HG03139 (cell line): ENCODE results near the gene AKR7A2.
"Not testable (repeated sequence)": the region's sequence is repeated elsewhere in the genome, so short reads cannot be mapped to it uniquely, and the experiment has no call there.

Experiments used
- ATAC-seq: cut with Tn5 transposase; IDR thresholded peaks from one replicate; pipeline ENCODE4 v1.9.1; 2021; ENCODE audit not compliant: unreplicated experiment

AKR7A2 gene

DNA sequence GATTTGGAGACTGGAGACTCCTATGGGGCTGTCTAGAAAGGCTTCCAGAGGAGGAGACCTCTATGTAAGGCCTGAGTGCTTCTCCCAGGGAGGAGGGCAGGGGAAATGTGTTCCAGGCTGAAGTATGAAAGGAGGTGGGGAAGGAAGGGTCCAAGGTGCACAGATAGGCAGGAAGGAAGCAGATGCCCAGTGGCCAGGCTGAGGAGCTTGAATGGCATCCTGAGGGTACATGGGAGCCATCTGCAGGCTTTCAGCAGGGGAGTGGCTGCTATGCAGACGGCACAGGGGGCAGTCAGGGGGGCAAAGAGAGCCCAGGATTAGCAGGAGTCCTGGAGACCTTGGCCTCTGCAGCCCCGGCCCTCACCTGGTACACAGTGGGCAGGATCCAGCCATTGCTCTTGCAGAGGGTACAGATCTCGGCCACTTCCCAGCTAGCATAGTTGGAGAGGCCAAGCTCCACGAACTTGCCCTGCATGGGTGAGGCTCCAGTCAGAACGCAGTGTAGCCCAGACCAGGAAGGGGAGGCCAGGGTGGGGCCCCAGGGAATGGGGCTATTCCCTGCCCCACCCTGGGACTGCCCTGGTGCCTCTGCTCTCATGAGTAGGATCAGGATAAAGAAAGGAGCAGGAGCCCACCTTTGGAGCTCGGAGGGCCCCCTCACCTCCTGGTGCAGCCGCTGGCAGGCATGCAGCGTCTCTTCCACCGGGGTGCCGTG lies 4.0 kb downstream of the AKR7A2 start:
- no peak for ATAC-seq

DNA sequence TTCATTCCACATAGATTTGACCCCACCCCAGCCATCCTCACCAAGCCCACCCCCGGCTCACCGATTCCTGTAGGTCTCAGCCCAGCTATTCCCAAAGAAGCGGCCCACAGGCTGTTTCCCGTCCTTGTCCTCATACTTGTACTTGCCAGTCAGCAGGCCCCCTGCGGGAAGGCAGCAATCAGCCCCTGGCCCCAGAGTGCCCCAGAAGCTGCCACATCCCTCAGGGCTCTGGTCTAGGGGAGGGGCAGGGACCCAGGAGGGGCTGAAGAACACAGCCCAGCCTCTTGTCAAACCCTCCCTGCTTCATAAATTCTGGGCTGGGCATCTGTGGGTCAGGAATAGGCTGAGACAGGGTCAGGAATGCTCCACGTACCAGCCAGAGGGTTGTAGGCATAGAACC lies 5.0 kb downstream of the AKR7A2 start:
- no peak for ATAC-seq

DNA sequence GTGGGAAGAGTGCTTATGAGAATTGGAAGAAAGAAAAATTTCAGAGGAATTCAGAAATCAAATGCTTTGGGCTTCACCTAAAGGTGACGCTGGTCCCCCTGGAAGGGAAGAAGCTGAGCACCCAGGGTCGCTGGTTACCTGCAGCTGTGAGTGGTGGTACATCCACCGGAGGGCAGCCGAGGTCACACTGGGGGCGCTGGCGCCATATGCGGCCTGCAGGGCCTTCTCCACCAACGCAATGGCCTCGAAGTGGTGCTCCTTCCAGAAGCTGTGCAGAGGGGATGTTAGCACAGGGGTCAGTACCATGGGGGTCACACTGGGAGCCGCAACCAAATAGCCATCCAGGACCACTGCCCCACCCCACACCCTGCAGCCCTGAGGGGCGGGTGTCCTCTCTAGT lies 6.1 kb downstream of the AKR7A2 start:
- no peak for ATAC-seq

DNA sequence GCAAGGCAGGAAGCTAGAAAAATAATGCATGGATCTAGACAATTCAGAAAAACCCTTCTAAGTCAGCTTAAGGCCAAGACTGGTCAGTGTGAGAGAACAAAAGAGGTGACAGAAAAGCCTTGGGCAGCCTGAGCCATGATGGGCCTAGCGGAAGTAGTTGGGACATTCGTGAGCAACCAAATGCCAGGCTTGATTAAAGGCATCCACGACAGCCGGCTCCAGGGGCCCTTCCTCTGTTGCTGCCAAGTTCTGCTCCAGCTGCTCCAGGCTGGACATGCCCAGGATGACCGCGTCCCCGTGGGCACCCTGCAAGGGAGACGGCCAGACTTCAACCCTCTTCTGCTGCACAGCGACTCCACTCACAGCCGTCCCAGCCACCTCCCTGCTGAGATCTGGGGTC lies 7.9 kb downstream of the AKR7A2 start:
- ATAC-seq, result not testable (repeated sequence)

DNA sequence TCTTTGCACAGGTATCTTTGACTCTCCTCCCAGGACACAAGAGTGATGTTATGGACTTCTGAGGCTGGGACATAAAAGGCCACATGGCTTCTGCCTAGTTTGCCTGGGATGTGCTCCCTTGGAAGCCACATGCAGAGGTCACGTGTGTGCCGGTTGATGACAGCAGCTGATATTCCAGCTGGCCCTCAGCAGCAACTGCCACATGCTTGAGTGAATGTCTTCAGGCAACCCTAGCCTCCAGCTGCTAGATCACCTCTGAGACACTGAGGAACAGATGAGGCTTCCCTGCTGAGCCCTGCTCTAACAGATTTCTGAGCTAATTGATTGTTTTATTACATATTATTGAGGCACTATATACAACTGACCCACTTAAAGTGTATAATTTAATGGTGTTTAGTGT lies 11.7 kb downstream of the AKR7A2 start:
- no peak for ATAC-seq

DNA sequence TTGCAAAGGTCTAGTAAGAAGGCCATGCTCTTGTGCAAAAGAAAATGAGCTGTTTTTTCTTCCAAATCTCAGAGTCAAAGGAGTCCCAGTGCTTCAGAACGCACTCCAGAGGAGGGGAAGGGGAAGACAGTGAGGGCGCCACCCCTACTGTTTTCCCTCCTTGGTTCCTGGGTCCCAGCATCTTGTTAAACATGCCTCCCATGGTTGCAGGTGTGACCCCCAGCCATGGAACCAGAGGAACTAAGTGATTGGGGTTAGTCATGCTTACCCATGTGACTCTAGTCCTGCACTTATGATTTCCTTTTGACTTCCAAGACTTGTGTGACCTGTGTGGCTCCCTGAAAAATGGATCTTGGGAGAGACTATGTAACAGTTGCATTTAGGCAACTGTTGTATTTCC lies 17.3 kb downstream of the AKR7A2 start:
- no peak for ATAC-seq

DNA sequence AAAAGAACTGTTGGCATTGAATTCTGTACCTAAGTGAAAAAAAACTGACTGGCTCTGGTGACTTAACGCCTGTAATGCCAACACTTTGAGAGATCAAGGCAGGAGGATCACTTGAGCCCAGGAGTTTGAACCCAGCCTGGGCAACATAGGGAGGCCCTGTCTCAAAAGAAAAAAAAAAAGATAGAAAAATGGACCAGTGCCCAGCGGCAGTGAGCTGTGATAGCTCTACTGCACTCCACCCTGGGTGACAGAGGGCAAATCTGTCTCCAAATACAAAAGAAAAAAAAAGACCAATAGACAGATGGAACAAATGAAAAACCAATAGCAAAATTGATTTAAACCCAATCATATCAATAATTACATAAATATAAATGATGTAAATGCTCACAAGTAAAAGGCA lies 22.7 kb downstream of the AKR7A2 start:
- no peak for ATAC-seq

DNA sequence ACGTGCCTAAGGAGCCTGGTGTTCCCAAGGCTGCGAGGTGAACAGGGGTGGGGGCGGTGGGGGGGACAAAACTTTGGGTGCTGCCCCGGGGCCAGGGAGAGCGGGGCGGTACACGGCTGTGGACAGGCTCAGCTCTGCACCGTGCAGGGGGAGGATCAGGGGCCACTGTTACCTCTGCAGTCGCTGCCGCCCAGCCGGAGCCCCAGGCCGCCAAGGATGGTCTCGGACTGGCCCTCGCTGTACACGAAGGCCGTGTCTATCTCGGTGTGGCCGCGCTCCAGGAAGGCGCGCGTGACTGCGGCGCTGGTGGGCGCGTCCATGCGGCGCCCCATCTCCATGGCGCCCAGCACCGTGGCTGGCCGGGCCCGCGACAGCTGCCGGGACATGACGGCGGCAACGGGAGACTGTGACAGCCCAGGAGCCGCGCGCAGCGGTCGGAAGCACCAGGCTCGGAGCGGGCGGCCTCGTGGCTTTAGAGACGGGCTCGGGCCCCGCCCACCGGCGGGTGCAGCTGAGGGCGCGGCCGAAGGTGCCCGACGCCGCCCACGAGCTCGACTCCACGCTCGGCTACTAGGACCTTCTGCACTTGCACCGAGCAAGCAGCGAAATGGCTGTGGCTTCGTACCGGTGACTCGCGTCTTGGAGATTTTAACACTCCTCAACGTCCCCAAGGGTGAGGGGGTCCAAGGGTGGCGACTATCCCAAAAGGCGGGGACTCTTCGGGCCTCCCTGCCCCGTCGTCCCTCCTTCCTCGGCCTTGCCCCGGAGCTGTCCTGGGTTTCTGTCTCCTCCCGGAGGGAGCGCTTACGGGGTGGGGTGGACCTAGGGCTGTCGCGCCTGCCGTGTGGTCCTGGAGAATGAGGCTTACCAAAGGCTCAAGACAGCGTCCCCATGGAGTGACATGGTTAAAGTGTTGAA lies 23.4 kb downstream of the AKR7A2 start, which contains the start of gene AKR7A3:
AKR7A3 (minus strand) TSS at position 447 of the 918 bp plus-strand sequence; CDS start at position 386, 61 bp downstream.
- ATAC-seq, result not testable (repeated sequence)

DNA sequence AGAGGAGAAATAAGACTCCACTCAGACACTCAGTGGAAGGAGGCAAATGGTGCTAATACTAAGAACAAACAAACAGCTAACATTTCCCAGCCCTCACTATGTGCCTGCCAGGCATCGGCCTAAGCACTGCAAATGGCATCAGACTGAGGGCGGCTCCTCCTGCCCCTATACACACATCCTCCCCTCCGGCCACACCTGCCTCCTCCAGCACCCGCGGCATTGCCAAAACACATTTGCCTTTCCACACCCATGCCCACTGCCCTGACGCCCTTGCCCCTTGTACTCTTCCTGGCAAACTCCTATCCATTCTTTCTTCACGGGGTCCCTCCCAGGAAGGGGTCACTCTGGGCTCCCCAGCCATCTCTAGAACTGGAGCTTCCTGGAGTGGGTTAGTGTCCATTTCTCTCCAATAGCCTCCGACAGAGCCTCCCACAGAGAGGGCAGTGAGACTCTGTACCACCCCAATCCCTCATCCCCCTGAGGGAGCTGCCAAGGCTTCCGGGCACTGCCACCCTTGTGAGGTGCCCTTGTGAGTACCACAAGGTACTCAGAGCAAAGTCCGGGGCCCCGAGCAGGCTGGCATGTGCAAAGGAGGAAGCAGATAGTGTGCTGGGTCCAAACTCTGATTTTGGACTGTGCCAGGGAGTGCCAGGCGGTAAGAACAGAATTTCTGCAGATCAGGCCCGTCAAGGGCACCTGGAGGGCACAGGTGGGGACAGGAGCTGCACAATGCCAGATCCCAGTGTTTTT lies 24.3 kb downstream of the AKR7A2 start:
- ATAC-seq, result no peak

DNA sequence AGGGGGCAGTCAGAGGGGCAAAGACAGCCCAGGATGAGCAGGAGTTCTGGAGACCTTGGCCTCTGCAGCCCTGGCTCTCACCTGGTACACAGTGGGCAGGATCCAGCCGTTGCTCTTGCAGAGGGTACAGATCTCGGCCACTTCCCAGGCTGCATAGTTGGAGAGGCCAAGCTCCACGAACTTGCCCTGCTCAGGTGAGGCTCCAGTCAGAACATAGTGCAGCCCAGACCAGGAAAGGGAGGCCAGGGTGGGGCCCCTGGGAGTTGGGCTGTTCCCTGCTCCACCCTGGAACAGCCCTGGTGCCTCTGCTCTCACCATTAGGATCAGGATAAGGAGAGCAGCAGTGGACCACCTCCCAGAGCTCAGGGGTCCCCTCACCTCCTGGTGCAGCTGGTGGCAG lies 26.1 kb downstream of the AKR7A2 start:
- ATAC-seq, result not testable (repeated sequence)

DNA sequence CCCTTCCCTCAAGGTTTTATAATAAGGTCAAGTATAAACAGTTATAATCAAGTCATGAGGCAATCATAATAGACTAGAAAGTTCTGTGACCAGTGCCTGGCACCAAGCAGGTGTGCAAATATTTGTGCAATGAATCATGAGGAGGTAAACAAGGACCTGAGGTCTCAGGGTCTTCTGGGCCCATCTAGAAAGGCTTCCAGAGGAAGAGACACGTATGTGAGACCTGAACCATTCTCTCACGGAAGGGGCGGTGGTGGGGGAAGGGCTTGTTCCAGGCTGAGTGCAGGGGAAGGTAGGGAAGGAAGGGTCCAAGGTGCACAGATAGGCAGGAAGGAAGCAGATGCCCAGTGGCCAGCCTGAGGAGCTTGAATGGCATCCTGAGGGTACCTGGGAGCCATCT lies 26.6 kb downstream of the AKR7A2 start:
- not testable (repeated sequence) for ATAC-seq

DNA sequence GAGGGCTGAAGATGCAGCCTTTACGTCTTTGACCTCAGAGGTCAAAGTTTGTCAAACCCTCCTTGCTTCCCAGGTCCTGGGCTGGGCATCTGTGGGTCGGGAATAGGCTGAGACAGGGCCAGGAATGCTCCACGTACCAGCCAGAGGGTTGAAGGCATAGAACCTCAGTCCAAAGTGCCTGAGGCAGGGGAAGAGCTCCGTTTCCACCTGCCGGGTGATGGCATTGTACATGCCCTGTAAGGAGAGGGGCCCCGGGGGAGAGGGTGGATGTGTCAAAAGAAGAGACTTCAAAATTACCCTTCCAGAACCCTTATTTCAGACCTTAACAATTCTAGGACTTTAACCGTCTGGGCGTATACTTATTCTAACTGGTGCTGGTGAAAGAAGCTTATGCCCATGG lies 27.1 kb downstream of the AKR7A2 start:
- ATAC-seq, result no peak

DNA sequence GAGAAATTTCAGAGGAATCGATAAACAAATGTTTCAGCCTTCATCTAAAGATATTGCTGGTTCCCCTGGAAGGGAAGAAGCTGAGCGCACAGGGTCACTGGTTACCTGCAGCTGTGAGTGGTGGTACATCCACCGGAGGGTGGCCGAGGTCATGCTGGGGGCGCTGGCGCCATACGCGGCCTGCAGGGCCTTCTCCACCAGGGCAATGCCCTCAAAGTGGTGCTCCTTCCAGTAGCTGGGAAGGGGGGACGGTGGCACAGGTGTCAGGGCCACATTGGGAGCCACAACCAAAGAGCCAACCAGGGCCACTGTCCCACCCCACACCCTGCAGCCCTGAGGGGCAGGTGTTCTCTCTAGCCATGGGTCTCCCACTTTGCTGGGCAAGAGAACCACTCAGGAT lies 28.1 kb downstream of the AKR7A2 start:
- no peak for ATAC-seq

DNA sequence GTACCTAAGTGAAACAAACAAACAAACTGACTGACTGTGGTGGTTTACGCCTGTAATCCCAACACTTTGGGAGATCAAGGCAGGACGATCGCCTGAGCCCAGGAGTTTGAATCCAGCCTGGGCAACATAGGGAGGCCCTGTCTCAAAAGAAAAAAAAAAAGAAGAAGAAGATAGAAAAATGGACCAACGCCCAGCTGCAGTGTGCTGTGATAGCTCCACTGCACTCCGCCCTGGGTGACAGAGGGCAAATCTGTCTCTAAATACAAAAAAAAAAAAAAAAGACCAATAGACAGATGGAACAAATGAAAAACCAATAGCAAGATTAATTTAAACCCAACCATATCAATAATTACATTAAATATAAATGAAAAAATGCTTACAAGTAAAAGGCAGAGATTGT lies 37.3 kb downstream of the AKR7A2 start:
- ATAC-seq, result no peak

DNA sequence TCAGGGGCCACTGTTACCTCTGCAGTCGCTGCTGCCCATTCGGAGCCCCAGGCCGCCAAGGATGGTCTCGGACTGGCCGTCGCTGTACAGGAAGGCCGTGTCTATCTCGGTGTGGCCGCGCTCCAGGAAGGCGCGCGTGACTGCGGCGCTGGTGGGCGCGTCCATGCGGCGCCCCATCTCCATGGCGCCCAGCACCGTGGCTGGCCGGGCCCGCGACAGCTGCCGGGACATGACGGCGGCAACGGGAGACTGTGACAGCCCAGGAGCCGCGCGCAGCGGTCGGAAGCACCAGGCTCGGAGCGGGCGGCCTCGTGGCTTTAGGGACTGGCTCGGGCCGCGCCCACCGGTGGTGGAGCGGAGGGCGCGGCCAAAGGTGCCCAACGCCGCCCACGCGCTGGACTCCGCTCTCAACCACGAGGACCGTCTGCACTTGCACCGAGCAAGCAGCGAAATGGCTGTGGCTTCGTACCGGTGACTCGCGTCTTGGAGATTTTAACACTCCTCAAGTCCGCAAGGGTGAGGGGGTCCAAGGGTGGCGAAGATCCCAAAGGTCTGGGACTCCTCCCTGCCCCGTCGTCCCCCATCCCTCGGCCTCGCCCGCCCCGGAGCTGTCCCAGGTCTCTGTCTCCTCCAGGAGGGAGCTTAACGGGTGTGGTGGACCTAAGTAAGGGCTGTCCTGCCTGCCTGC lies 38.0 kb downstream of the AKR7A2 start:
- ATAC-seq, result not testable (repeated sequence)

DNA sequence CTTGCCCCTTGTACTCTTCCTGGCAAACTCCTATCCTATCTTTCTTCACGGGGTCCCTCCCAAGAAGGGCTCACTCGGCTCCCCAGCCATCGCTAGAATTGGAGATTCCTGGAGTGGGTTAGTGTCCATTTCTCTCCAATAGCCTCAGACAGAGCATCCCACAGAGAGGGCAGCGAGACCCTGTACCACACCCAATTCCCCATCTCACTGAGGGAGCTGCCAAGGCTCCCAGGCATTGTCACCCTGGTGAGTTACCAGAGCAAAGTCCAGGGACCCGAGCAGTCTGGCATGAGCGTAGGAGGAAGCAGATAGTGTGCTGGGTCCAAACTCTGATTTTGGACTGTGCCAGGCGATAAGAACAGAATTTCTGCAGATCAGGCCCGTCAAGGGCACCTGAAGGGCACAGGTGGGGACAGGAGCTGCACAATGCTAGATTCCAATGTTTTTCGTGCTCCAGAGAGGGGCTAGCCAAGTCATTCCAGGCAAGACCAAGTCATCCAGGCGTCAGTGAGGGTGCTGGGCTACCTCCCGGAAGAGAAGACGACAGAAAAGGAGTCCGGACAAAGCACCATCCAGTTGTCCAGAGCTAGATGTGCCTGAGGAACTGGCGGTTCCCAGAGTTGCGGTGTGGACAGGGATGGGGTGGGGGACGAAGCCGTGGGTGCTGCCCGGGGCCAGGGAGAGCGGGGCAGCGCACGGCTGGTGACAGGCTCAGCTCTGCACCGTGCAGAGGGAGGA lies 38.7 kb downstream of the AKR7A2 start:
- no peak for ATAC-seq

DNA sequence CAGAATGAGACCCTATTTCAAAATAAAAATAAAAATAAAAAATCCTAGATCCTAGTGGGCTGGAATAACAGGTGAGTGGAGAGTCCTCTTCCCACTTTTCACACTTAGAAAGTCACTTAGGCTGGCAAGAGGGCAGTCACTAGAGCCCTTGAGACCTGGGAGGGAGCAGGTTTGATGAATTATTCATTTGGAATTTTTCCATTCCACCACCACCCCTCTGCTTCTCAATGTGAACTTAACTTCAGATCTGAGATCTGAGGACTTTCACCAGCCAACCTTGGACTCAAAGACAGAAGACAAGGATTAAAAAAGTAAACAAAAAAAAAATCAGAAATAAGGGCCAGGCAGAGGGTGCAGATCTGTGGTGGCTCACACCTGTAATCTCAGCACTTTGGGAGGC lies 39.9 kb downstream of the AKR7A2 start:
- no peak for ATAC-seq

DNA sequence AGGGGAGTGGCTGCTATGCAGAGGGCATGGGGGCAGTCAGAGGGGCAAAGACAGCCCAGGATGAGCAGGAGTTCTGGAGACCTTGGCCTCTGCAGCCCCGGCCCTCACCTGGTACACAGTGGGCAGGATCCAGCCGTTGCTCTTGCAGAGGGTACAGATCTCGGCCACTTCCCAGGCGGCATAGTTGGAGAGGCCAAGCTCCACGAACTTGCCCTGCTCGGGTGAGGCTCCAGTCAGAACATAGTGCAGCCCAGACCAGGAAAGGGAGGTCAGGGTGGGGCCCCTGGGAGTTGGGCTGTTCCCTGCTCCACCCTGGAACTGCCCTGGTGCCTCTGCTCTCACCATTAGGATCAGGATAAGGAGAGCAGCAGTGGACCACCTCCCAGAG lies 41.6 kb downstream of the AKR7A2 start:
- not testable (repeated sequence) for ATAC-seq

DNA sequence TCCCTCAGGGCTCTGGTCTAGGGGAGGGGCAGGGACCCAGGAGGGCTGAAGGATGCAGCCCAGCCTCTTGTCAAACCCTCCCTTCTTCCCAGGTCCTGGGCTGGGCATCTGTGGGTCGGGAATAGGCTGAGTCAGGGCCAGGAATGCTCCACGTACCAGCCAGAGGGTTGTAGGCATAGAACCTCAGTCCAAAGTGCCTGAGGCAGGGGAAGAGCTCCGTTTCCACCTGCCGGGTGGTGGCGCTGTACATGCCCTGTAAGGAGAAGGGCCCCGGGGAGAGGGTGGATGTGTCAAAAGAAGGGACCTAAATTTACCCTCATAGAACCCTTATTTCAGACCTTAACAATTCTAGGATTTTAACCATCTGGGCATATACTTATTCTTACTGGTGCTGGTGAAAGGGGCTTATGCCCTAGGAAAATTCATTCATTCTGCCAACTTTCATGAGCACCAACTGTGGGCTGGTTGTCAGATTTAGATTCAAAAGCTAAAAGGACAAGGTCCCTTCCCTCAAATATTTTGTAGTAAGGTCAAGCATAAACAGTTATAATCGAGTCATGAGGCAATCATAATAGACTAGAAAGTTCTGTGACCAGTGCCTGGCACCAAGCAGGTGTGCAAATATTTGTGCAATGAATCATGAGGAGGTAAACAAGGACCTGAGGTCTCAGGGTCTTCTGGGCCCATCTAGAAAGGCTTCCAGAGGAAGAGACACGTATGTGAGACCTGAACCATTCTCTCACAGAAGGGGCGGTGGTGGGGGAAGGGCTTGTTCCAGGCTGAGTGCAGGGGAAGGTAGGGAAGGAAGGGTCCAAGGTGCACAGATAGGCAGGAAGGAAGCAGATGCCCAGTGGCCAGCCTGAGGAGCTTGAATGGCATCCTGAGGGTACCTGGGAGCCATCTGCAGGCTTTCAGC lies 42.3 kb downstream of the AKR7A2 start:
- ATAC-seq, result not testable (repeated sequence)
